Measurements from ENCODE around the gene ARL15. TPM values are rescaled to one million over a fixed set of nuclear protein-coding genes. Genes with fewer than 3 reads are reported as not detected.

Gene ARL15
- total RNA-seq, 1 donor from 2014 or later: 42.3 TPM

- H3K9me3 ChIP-seq (ENCODE audit: control insufficient read depth in 3 of 3, low read length in 3 of 3): no peaks in the 10 kb centered on the region
- H3K4me1 ChIP-seq (ENCODE audit: control insufficient read depth in 3 of 3, insufficient read depth in 3 of 3, low read length in 3 of 3): peaks cover 0 to 3% (median 0%) of the 10 kb centered on the region in 3 donors
- no peak overlapping the region for H3K27ac ChIP-seq (ENCODE audit: low read depth, low read length)
- no peaks in the 10 kb centered on the region for H3K27me3 ChIP-seq (ENCODE audit: control insufficient read depth in 3 of 3, insufficient read depth in 3 of 3, low read length in 3 of 3)
- H3K4me3 ChIP-seq (ENCODE audit: low read length in 3 of 3): no peak overlapping the region
- no peak overlapping the region for H3K9ac ChIP-seq (ENCODE audit: low read depth in 1 of 3, low read length in 3 of 3)
- no peaks in the 10 kb centered on the region for H3K36me3 ChIP-seq (ENCODE audit: control insufficient read depth in 3 of 3, insufficient read depth in 3 of 3, low read length in 3 of 3)
Observed at GRCh38 chr5:53892224-53892623, 418.1 kb downstream of the ARL15 start.

GRCh38 chr5:53891159-53891558 lies 419.2 kb downstream of the ARL15 start:
- Histone ChIP-seq H3K27me3 (ENCODE audit: control insufficient read depth in 3 of 3, insufficient read depth in 3 of 3, low read length in 3 of 3) (no peaks in the 10 kb centered on the region), H3K36me3 (ENCODE audit: control insufficient read depth in 3 of 3, insufficient read depth in 3 of 3, low read length in 3 of 3) (no peaks in the 10 kb centered on the region), H3K27ac (ENCODE audit: low read depth, low read length) (no peak overlapping the region), H3K4me1 (ENCODE audit: control insufficient read depth in 3 of 3, insufficient read depth in 3 of 3, low read length in 3 of 3) (peaks cover 0 to 3% (median 0%) of the 10 kb centered on the region in 3 donors), H3K4me3 (ENCODE audit: low read length in 3 of 3) (no peak overlapping the region), H3K9ac (ENCODE audit: low read depth in 1 of 3, low read length in 3 of 3) (no peak overlapping the region), H3K9me3 (ENCODE audit: control insufficient read depth in 3 of 3, low read length in 3 of 3) (no peaks in the 10 kb centered on the region)

- Histone ChIP-seq H3K4me1 (ENCODE audit: control insufficient read depth in 3 of 3, insufficient read depth in 3 of 3, low read length in 3 of 3) (peaks cover 0 to 3% (median 0%) of the 10 kb centered on the region in 3 donors), H3K27me3 (ENCODE audit: control insufficient read depth in 3 of 3, insufficient read depth in 3 of 3, low read length in 3 of 3) (no peaks in the 10 kb centered on the region), H3K27ac (ENCODE audit: low read depth, low read length) (no peak overlapping the region), H3K36me3 (ENCODE audit: control insufficient read depth in 3 of 3, insufficient read depth in 3 of 3, low read length in 3 of 3) (no peaks in the 10 kb centered on the region), H3K9ac (ENCODE audit: low read depth in 1 of 3, low read length in 3 of 3) (no peak overlapping the region), H3K9me3 (ENCODE audit: control insufficient read depth in 3 of 3, low read length in 3 of 3) (no peaks in the 10 kb centered on the region), H3K4me3 (ENCODE audit: low read length in 3 of 3) (no peak overlapping the region)
Observed at GRCh38 chr5:53890490-53890889, 419.9 kb downstream of the ARL15 start.

- H3K4me3 ChIP-seq (ENCODE audit: low read length in 3 of 3): no peak overlapping the region
- no peaks in the 10 kb centered on the region for H3K9me3 ChIP-seq (ENCODE audit: control insufficient read depth in 3 of 3, low read length in 3 of 3)
- H3K36me3 ChIP-seq (ENCODE audit: control insufficient read depth in 3 of 3, insufficient read depth in 3 of 3, low read length in 3 of 3): no peaks in the 10 kb centered on the region
- H3K9ac ChIP-seq (ENCODE audit: low read depth in 1 of 3, low read length in 3 of 3): no peak overlapping the region
- H3K27ac ChIP-seq (ENCODE audit: low read depth, low read length): no peak overlapping the region
- no peaks in the 10 kb centered on the region for H3K4me1 ChIP-seq (ENCODE audit: control insufficient read depth in 3 of 3, insufficient read depth in 3 of 3, low read length in 3 of 3)
- H3K27me3 ChIP-seq (ENCODE audit: control insufficient read depth in 3 of 3, insufficient read depth in 3 of 3, low read length in 3 of 3): no peaks in the 10 kb centered on the region
Observed at GRCh38 chr5:53884844-53885243, 425.5 kb downstream of the ARL15 start.

GRCh38 chr5:53884417-53884816 lies 426.0 kb downstream of the ARL15 start:
- Histone ChIP-seq H3K36me3 (ENCODE audit: control insufficient read depth in 3 of 3, insufficient read depth in 3 of 3, low read length in 3 of 3) (no peaks in the 10 kb centered on the region), H3K27ac (ENCODE audit: low read depth, low read length) (no peak overlapping the region), H3K27me3 (ENCODE audit: control insufficient read depth in 3 of 3, insufficient read depth in 3 of 3, low read length in 3 of 3) (no peaks in the 10 kb centered on the region), H3K9me3 (ENCODE audit: control insufficient read depth in 3 of 3, low read length in 3 of 3) (no peaks in the 10 kb centered on the region), H3K4me1 (ENCODE audit: control insufficient read depth in 3 of 3, insufficient read depth in 3 of 3, low read length in 3 of 3) (no peaks in the 10 kb centered on the region), H3K4me3 (ENCODE audit: low read length in 3 of 3) (no peak overlapping the region), H3K9ac (ENCODE audit: low read depth in 1 of 3, low read length in 3 of 3) (no peak overlapping the region)

- H3K9me3 ChIP-seq (ENCODE audit: control insufficient read depth in 3 of 3, low read length in 3 of 3): no peaks in the 10 kb centered on the region
- H3K27me3 ChIP-seq (ENCODE audit: control insufficient read depth in 3 of 3, insufficient read depth in 3 of 3, low read length in 3 of 3): no peaks in the 10 kb centered on the region
- H3K4me3 ChIP-seq (ENCODE audit: low read length in 3 of 3): no peak overlapping the region
- H3K36me3 ChIP-seq (ENCODE audit: control insufficient read depth in 3 of 3, insufficient read depth in 3 of 3, low read length in 3 of 3): no peaks in the 10 kb centered on the region
- no peak overlapping the region for H3K27ac ChIP-seq (ENCODE audit: low read depth, low read length)
- H3K9ac ChIP-seq (ENCODE audit: low read depth in 1 of 3, low read length in 3 of 3): no peak overlapping the region
- H3K4me1 ChIP-seq (ENCODE audit: control insufficient read depth in 3 of 3, insufficient read depth in 3 of 3, low read length in 3 of 3): no peaks in the 10 kb centered on the region
Observed at GRCh38 chr5:53882676-53883031, 427.7 kb downstream of the ARL15 start.

- H3K4me3 ChIP-seq (ENCODE audit: low read length in 3 of 3): no peak overlapping the region
- H3K36me3 ChIP-seq (ENCODE audit: control insufficient read depth in 3 of 3, insufficient read depth in 3 of 3, low read length in 3 of 3): no peaks in the 10 kb centered on the region
- no peaks in the 10 kb centered on the region for H3K9me3 ChIP-seq (ENCODE audit: control insufficient read depth in 3 of 3, low read length in 3 of 3)
- H3K27me3 ChIP-seq (ENCODE audit: control insufficient read depth in 3 of 3, insufficient read depth in 3 of 3, low read length in 3 of 3): no peaks in the 10 kb centered on the region
- no peaks in the 10 kb centered on the region for H3K4me1 ChIP-seq (ENCODE audit: control insufficient read depth in 3 of 3, insufficient read depth in 3 of 3, low read length in 3 of 3)
- H3K9ac ChIP-seq (ENCODE audit: low read depth in 1 of 3, low read length in 3 of 3): no peak overlapping the region
- H3K27ac ChIP-seq (ENCODE audit: low read depth, low read length): no peak overlapping the region
Observed at GRCh38 chr5:53882006-53882675, 428.2 kb downstream of the ARL15 start.

- Histone ChIP-seq H3K9ac (ENCODE audit: low read depth in 1 of 3, low read length in 3 of 3) (no peak overlapping the region), H3K27me3 (ENCODE audit: control insufficient read depth in 3 of 3, insufficient read depth in 3 of 3, low read length in 3 of 3) (no peaks in the 10 kb centered on the region), H3K36me3 (ENCODE audit: control insufficient read depth in 3 of 3, insufficient read depth in 3 of 3, low read length in 3 of 3) (no peaks in the 10 kb centered on the region)
Observed at GRCh38 chr5:53879708-53880323, 430.6 kb downstream of the ARL15 start.

GRCh38 chr5:53878015-53878414 lies 432.4 kb downstream of the ARL15 start:
- Histone ChIP-seq H3K9me3 (ENCODE audit: control insufficient read depth in 3 of 3, low read length in 3 of 3) (no peaks in the 10 kb centered on the region), H3K27ac (ENCODE audit: low read depth, low read length) (no peak overlapping the region), H3K27me3 (ENCODE audit: control insufficient read depth in 3 of 3, insufficient read depth in 3 of 3, low read length in 3 of 3) (no peaks in the 10 kb centered on the region), H3K4me3 (ENCODE audit: low read length in 3 of 3) (no peak overlapping the region), H3K9ac (ENCODE audit: low read depth in 1 of 3, low read length in 3 of 3) (no peak overlapping the region), H3K36me3 (ENCODE audit: control insufficient read depth in 3 of 3, insufficient read depth in 3 of 3, low read length in 3 of 3) (no peaks in the 10 kb centered on the region), H3K4me1 (ENCODE audit: control insufficient read depth in 3 of 3, insufficient read depth in 3 of 3, low read length in 3 of 3) (no peaks in the 10 kb centered on the region)

More at GRCh38 chr5:53879708-53880323, 430.6 kb downstream of the ARL15 start:
- no peak overlapping the region for H3K27ac ChIP-seq (ENCODE audit: low read depth, low read length)
- no peaks in the 10 kb centered on the region for H3K9me3 ChIP-seq (ENCODE audit: control insufficient read depth in 3 of 3, low read length in 3 of 3)
- H3K4me1 ChIP-seq (ENCODE audit: control insufficient read depth in 3 of 3, insufficient read depth in 3 of 3, low read length in 3 of 3): no peaks in the 10 kb centered on the region
- no peak overlapping the region for H3K4me3 ChIP-seq (ENCODE audit: low read length in 3 of 3)

- no peak overlapping the region for H3K27ac ChIP-seq (ENCODE audit: low read depth, low read length)
- H3K9ac ChIP-seq (ENCODE audit: low read depth in 1 of 3, low read length in 3 of 3): no peak overlapping the region
- no peak overlapping the region for H3K4me3 ChIP-seq (ENCODE audit: low read length in 3 of 3)
- no peaks in the 10 kb centered on the region for H3K9me3 ChIP-seq (ENCODE audit: control insufficient read depth in 3 of 3, low read length in 3 of 3)
- no peaks in the 10 kb centered on the region for H3K4me1 ChIP-seq (ENCODE audit: control insufficient read depth in 3 of 3, insufficient read depth in 3 of 3, low read length in 3 of 3)
- no peaks in the 10 kb centered on the region for H3K27me3 ChIP-seq (ENCODE audit: control insufficient read depth in 3 of 3, insufficient read depth in 3 of 3, low read length in 3 of 3)
- no peaks in the 10 kb centered on the region for H3K36me3 ChIP-seq (ENCODE audit: control insufficient read depth in 3 of 3, insufficient read depth in 3 of 3, low read length in 3 of 3)
Observed at GRCh38 chr5:53877243-53877642, 433.1 kb downstream of the ARL15 start.

Data from skeletal muscle tissue (tissue), 4 donors.